Activated CD8-positive, alpha-beta memory T cell treated with anti-CD3 and anti-CD28 coated beads, Interleukin-2, amount 10 ng/mL, durations not matched to agents 7 days and 5 days (primary cell): Measurements from ENCODE around the gene RPS21. TPM values are rescaled to one million over a fixed set of nuclear protein-coding genes. Genes with fewer than 3 reads are reported as not detected.

Source experiments
- ATAC-seq: fragments of 150-1000 bp; cut with Tn5 transposase; one replicate; pipeline ENCODE4 v1.10.0; 2021; ENCODE audit warnings: moderate library complexity
- CTCF ChIA-PET: fragments of 350-600 bp; sonication (Branson Sonifier 250); formaldehyde crosslinking; loops from one replicate; lab custom pipeline; 2021; ENCODE audit warnings: antibody characterized with exemption; lab: Charles Lee
- DNase-seq: peaks from one replicate; pipeline ENCODE4 v3.0.0-alpha.2; 2020
- H3K27ac Mint-ChIP-seq: one replicate; pipeline ENCODE4 v1.8.0; 2021; ENCODE audit warnings: mild to moderate bottlenecking, mixed read lengths
- H3K27me3 Mint-ChIP-seq: one replicate; pipeline ENCODE4 v1.8.0; 2021; ENCODE audit warnings: mixed read lengths
- H3K36me3 Mint-ChIP-seq: one replicate; pipeline ENCODE4 v1.8.0; 2021; ENCODE audit warnings: mild to moderate bottlenecking, mixed read lengths
- H3K4me1 Mint-ChIP-seq: one replicate; pipeline ENCODE4 v1.8.0; 2021; ENCODE audit warnings: mixed read lengths
- H3K4me3 Mint-ChIP-seq: one replicate; pipeline ENCODE4 v1.8.0; 2021; ENCODE audit warnings: mild to moderate bottlenecking, moderate library complexity, mixed read lengths
- H3K9me3 Mint-ChIP-seq: one replicate; pipeline ENCODE4 v1.8.0; 2022; ENCODE audit warnings: low read depth, mixed read lengths
- total RNA-seq, 2 experiments: library from RNA; stranded (reverse); gene quantifications; one replicate each; pipeline ENCODE4 v1.2.3, GENCODE V29; 2021

RPS21 gene
- total RNA-seq, 2 experiments from 2014 or later: 1,634 to 1,703 TPM

DNA sequence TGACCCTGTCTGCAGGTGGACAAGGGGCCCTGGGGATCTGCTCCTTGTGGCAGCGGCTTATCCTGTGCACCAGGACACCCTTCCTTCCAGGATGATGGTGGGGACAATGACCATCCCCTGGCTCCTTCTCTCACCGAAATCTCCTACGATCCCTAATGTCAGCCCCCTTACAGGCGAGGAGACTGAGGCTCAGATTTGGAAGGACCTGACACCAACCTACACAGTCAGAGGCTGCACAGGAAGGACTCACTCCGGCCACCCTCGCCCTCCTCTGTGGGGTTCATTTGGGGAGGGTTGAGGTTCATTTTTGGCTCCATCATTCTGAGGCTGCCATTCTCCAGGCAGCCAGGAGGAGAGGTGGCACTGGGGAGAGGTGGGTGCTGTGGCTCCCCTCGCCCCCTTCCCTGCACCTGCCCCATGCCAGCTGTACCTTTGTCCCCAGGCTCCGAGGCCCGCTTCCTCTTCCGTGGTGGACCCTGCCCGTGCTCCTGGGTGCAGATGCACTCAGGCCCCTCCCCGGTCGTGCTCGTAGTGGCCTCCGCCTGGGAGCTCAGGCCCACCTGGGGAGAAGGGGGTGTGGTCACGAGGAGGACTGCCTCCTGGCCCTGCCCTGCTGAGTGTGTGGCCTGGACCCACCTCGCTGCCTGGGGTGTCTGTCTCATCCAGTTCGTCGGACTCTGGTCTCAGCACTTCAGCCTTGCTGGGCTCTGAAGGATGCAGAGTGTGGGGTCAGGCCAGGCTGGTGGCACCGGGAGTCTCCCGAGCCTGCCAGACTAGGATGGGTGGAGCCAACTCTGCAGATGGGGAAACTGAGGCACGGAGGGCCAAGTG, 25.5 kb downstream of the RPS21 start:
- ATAC-seq: no peak
- Mint-ChIP-seq H3K36me3 (no peaks in the 10 kb centered on the region), H3K27ac (no peak overlapping the region), H3K27me3 (peaks cover 4% of the 10 kb centered on the region), H3K4me3 (no peak overlapping the region), H3K9me3 (no peaks in the 10 kb centered on the region), H3K4me1 (peaks cover 11% of the 10 kb centered on the region)
- DNase-seq: no peak
- CTCF ChIA-PET: interaction anchor here (0.9 kb wide), 1 partner anchor 27 kb away, joined by 3 read pairs; no protein-coding TSS in a partner anchor

DNA sequence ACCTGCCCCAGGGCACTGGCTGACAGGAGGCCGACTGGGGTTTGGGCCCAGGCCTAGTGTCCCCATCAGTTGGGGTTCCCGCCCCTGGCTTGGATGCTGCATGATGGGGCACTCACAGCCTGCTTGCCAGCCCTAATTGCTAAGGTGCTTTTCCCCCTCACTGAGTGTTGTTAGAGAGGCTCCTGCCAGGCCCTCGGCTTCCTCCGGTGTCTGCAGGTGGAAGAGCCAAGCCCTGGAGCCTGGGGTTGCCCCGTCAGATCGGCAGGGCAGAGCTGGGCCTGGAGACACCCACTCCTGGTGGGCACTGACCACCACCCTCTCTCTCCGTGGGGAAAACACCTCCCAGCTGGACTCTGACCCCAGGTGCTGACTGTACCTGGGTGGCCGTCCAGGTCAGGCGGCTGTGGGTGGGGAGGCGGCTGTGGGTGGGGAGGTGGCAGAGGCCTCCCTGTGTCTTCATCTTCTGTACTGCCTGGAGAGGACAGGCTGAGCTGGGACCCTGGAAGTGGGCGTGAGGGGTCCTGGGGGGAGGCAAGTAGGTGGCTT, 26.2 kb downstream of the RPS21 start:
- DNase-seq: no peak
- Mint-ChIP-seq H3K9me3 (no peaks in the 10 kb centered on the region), H3K27me3 (peaks cover 4% of the 10 kb centered on the region), H3K4me3 (no peak overlapping the region), H3K4me1 (peaks cover 5% of the 10 kb centered on the region), H3K36me3 (no peaks in the 10 kb centered on the region), H3K27ac (no peak overlapping the region)
- CTCF ChIA-PET: interaction anchor here (0.9 kb wide), 1 partner anchor 27 kb away, joined by 3 read pairs; no protein-coding TSS in a partner anchor
- no peak for ATAC-seq

DNA sequence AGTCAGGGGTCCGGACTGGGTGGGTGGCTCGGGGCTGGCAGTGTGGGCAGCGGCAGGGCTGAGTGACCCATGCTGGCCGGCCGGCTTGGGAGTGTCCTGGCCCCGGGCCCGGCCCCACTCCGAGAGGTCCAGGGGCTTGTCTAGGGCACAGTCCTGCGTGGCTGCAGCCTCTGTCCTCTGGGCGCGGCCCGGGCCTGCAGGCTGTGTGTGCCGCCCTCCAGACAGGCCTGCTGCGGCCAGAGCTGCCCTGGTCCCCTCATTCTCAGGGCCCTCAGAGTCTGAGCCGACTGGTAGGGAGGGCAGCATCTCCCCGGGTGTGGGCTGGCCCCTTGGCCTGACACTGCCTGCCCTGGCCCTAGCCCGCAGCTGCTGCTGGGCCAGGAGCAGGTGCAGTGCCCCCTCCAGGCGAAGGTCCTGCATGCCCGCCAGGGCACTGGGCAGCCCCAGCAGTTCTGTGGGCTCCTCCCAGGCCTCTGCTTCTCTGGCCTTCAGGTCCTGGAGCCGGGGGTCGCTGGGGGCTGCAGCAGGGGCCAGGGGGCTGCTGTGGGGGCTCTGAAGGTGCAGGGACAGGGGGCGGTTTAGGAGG, 27.1 kb downstream of the RPS21 start:
- no peak for ATAC-seq
- CTCF ChIA-PET: no interaction called here

DNA sequence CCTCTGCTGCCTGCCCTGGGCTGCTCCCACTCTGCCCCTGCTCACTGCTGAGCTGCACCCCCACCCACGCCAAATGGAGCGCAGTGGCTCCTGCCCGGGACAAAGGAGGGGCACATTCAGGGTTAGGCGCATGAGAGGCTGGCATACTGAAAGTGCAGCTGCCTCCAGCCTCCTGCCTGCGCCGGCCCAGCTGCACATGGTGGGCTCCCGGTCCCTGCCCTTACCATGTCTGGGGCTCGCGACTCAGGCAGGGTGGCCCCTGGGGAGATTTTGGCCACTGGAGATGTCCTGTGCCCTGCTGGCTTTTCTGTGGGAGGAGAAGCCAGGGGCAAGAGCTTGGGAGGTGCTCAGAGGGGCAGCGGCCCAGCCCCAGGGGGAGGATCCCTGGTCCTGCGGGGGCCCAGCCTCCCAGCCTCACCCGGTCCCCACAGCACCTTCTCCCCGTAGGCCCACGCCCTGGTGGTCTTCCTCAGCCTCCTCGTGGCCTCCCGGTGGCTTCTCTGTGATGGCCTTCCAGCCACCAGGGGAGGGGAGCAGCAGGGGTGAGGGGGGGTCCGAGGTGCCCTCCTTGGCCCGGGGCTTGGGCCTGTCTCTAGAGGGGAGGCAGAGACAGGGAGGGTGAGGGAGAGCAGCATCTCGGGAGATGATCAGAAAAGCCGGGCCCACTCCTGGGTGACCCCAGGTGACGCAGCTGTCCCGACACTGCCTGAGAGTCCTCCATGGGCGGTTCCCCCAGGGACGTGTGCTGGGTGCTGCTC, 28.6 kb downstream of the RPS21 start:
- H3K27ac Mint-ChIP-seq: no peak overlapping the region
- no peak overlapping the region for H3K4me3 Mint-ChIP-seq
- no peaks in the 10 kb centered on the region for H3K27me3 Mint-ChIP-seq
- no peaks in the 10 kb centered on the region for H3K36me3 Mint-ChIP-seq
- H3K9me3 Mint-ChIP-seq: no peaks in the 10 kb centered on the region
- ATAC-seq (no peak), DNase-seq (no peak)
- no peaks in the 10 kb centered on the region for H3K4me1 Mint-ChIP-seq
- CTCF ChIA-PET: no interaction called here

More for the DNA sequence above, 27.1 kb downstream of the RPS21 start:
- H3K27me3 Mint-ChIP-seq: peaks cover 4% of the 10 kb centered on the region
- H3K27ac Mint-ChIP-seq: no peak overlapping the region
- H3K4me3 Mint-ChIP-seq: no peak overlapping the region
- peaks cover 5% of the 10 kb centered on the region for H3K4me1 Mint-ChIP-seq
- DNase-seq: no peak
- no peaks in the 10 kb centered on the region for H3K9me3 Mint-ChIP-seq
- H3K36me3 Mint-ChIP-seq: no peaks in the 10 kb centered on the region

DNA sequence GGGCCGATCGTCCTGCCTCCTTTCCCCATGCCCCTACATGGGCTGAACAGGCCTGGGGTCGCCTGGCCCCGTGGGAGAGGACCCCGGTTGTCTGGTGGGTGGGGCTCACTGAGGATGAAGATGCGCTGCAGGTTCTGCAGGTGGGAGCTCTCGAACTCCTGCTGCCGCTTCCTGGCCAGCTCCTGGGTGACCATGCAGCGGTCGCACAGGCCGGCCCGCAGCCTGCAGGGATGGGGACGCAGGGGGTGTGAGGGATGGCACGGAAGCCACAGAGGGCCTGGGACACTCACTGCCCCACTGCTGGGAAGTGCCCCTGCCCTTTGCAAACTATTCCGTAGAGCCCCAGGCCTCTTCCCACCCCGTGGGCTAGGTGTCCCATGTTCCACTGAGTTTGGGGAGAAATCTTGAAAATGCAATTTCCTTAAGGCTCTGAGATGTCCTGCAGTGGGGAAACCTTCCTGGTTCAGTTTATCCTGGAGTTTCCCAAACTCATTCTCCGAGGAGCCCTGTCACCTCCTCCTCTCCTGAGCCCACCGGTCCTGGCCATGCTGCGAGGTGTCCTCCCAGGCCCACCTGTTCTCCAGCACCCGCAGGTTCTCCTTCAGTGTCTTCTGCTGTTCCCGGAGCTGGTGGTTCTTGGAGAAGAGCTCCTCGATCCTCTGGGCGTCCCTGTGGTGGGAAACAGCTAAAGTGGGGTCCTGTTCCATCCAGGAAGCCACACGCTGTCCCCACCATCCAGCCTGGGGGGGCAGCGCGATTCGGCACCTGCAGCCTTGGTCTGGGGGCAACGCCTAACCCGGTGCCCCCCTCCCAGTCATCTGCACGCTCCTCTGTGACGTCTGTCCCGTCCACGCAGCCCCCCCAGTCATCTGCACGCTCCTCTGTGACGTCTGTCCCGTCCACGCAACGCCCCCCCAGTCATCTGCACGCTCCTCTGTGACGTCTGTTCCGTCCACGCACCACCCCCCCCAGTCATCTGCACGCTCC, 30.0 kb downstream of the RPS21 start:
- Mint-ChIP-seq H3K36me3 (no peaks in the 10 kb centered on the region), H3K9me3 (no peaks in the 10 kb centered on the region), H3K4me3 (no peak overlapping the region), H3K27ac (no peak overlapping the region), H3K27me3 (no peaks in the 10 kb centered on the region), H3K4me1 (no peaks in the 10 kb centered on the region)
- CTCF ChIA-PET: no interaction called here
- DNase-seq (no peak), ATAC-seq (no peak)

DNA sequence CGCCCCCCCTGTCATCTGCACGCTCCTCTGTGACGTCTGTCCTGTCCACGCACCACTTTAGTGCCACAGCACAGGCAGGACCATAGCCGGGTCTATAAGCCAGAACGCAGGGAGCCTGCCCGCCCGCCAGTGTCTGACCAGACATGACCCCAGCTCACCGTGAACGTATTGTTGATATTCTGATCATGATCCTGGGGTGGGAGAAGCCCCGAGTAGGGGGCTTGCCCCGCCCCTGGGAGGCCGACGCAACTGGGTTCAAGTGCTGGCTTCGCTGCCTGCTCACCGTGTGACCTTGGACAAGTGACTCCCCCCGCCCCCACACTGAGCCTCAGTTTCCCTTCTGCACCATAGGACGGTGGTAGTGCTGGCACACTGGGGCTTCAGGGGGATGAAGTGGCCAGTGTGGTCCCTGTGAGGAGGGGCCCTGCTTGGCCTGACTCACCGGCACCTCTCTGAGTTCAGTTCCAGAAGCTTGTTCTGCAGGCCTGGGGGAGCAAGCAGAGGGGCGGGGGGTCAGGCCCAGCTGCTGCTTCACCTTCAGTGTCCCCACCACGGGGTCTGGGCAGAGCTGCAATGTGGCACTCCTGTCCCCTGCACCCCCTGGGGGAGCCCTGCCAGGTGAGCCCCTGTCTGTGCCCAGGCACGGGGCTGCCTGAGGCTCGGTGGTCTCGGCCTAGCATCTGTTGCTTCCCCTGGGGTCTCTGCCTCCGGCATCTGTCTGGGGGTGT, 31.2 kb downstream of the RPS21 start:
- ATAC-seq (no peak), DNase-seq (no peak)
- CTCF ChIA-PET: interaction anchor here (0.6 kb wide), 1 partner anchor 8 kb away, joined by 4 read pairs; no protein-coding TSS in a partner anchor
- Mint-ChIP-seq H3K4me3 (no peak overlapping the region), H3K27me3 (no peaks in the 10 kb centered on the region), H3K9me3 (no peaks in the 10 kb centered on the region), H3K4me1 (no peaks in the 10 kb centered on the region), H3K36me3 (no peaks in the 10 kb centered on the region), H3K27ac (no peak overlapping the region)

DNA sequence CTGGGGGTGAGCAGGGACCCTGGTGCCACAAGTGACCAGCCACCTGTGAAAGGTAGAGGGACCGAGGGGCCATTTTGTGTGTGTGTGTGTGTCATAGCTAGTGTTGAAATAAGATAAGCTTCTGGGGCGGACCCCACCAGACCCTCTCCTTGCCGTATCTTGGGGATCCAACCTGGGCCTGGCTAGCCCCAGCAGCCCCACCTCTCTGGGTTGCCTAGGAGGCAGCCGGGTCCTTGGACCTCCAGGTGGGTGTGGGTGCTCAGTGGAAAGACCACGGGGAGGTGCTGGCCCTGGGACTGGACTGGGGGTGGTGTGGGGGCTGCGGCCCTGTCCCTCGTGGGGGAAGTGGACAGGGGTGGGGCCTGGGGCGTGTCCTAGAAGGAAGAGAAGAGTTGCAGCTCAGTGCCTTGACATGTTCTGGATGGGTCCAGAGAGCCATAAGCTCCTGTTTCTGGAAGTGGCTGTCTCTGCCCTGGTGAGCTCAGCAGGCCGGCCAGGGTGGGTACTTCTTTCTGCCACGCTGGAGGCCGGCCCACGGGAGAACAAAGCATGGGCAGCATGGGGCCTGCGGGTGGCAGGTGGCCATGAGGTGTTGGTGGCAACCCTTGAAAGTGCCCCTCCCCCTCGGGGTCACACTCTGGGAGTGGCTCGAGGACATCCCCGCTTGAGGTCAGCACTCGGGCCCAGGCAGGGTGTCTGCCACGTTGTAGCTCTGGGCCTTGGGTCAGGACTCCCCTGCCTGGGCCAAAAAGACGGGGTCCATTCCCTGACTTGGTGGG, 32.0 kb downstream of the RPS21 start:
- Mint-ChIP-seq H3K4me1 (no peaks in the 10 kb centered on the region), H3K36me3 (no peaks in the 10 kb centered on the region), H3K4me3 (no peak overlapping the region), H3K27me3 (no peaks in the 10 kb centered on the region), H3K27ac (no peak overlapping the region), H3K9me3 (no peaks in the 10 kb centered on the region)
- CTCF ChIA-PET: interaction anchor here (0.6 kb wide), 1 partner anchor 9 kb away, joined by 4 read pairs; no protein-coding TSS in a partner anchor
- ATAC-seq (no peak), DNase-seq (no peak)

DNA sequence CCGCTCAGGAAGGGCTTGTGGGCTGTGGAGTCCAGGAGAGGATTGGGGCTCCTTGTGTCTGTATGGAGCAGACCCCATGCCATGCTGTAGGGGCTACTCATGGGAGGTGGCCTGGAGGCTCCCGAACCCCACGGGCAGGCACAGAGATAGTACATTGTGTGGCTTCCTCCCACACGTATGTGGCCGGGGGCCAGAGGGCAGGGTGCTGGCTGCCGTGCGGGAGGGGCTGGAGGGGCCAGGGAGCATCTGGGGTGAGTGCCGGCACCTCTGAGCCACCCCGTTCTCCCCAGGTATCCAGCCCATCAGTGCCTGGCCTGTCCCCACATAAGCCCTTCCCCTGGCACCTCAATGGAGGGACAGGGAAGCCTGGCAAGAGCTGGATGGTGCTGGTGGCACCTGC, 32.9 kb downstream of the RPS21 start:
- H3K9me3 Mint-ChIP-seq: no peaks in the 10 kb centered on the region
- DNase-seq (no peak), ATAC-seq (no peak)
- no peak overlapping the region for H3K4me3 Mint-ChIP-seq
- CTCF ChIA-PET: no interaction called here
- H3K36me3 Mint-ChIP-seq: no peaks in the 10 kb centered on the region
- no peak overlapping the region for H3K27ac Mint-ChIP-seq
- no peaks in the 10 kb centered on the region for H3K4me1 Mint-ChIP-seq
- no peaks in the 10 kb centered on the region for H3K27me3 Mint-ChIP-seq

DNA sequence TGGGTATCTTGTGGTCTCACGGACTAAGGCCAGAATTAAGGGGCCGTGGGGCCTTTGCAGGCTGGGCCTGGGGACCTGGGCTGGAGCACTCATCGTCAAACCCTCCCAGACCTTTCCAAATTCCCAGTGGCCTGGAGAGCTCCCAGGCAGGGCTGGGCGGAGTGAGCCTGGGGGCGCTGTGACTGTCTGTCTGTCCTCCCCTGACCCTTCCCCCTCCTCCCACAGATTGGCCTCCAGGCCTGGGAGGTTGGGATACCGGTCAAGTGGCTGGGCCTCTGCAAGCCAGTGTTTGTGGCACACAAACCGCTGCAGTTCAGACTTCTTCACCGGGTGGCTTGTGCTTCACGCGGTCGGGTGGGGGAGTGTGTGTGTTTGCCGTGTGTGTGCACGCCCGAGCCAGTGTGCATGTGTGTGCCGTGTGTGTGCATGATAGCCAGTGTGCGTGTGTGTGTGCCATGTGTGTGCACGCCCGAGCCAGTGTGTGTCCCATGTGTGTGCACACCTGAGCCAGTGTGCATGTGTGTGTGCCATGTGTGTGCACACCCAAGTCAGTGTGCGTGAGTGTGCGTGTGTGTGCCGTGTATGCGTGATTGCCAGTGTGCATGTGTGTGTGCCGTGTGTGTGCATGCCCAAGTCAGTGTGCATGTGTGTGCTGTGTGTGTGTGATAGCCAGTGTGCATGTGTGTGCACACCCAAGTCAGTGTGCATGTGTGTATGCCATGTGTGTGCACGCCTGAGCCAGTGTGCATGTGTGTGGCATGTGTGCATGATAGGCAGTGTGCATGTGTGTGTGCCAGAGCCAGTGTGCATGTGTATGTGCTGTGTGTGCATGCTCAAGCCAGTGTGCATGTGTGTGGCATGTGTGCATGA, 34.2 kb downstream of the RPS21 start:
- CTCF ChIA-PET: no interaction called here
- no peak for DNase-seq
- no peaks in the 10 kb centered on the region for H3K27me3 Mint-ChIP-seq
- no peaks in the 10 kb centered on the region for H3K9me3 Mint-ChIP-seq
- H3K27ac Mint-ChIP-seq: no peak overlapping the region
- no peak for ATAC-seq
- H3K36me3 Mint-ChIP-seq: no peaks in the 10 kb centered on the region
- no peaks in the 10 kb centered on the region for H3K4me1 Mint-ChIP-seq
- H3K4me3 Mint-ChIP-seq: no peak overlapping the region

DNA sequence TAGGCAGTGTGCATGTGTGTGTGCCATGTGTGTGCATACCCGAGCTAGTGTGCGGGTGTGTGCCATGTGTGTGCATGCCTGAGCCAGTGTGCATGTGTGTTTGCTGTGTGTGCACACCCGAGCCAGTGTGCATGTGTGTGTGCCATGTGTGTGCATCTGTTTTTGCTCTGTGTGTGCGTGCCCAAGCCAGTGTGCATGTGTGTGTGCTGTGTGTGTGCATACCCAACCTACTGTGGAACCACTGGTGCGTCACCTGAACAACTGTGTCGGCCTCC, 34.8 kb downstream of the RPS21 start:
- CTCF ChIA-PET: no interaction called here
- Mint-ChIP-seq H3K27me3 (no peaks in the 10 kb centered on the region), H3K27ac (no peak overlapping the region), H3K4me1 (no peaks in the 10 kb centered on the region), H3K36me3 (no peaks in the 10 kb centered on the region), H3K9me3 (no peaks in the 10 kb centered on the region), H3K4me3 (no peak overlapping the region)
- ATAC-seq (no peak), DNase-seq (no peak)
